ENCODE results near the gene SDK1. TPM values are rescaled to one million over a fixed set of nuclear protein-coding genes. Genes with fewer than 3 reads are reported as not detected.
A peak's percentile ranks its signal among the peaks of the same experiment; 100 is the strongest.

SDK1 gene
- total RNA-seq, 1 donor from 2014 or later: 10.4 TPM

DNA sequence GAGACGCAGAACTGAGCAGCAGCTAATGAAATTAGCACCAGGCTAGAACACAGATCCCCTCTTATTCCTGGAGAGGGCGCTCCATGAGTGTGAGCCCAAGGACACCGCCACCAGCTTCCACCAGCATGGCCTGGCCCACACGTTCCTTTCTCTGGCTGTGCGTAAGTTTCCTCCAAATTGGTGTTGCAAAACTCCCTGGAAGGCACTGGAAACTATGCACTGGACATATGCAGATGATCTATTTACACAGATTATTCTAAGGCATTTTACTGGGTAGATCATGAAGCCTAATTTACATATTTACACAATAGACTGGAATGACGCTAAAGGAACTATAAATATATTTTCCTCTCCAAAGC, 925.5 kb downstream of the SDK1 start:
- H3K4me3 ChIP-seq: no peak overlapping the region
- TF ChIP-seq, protein P1, sequence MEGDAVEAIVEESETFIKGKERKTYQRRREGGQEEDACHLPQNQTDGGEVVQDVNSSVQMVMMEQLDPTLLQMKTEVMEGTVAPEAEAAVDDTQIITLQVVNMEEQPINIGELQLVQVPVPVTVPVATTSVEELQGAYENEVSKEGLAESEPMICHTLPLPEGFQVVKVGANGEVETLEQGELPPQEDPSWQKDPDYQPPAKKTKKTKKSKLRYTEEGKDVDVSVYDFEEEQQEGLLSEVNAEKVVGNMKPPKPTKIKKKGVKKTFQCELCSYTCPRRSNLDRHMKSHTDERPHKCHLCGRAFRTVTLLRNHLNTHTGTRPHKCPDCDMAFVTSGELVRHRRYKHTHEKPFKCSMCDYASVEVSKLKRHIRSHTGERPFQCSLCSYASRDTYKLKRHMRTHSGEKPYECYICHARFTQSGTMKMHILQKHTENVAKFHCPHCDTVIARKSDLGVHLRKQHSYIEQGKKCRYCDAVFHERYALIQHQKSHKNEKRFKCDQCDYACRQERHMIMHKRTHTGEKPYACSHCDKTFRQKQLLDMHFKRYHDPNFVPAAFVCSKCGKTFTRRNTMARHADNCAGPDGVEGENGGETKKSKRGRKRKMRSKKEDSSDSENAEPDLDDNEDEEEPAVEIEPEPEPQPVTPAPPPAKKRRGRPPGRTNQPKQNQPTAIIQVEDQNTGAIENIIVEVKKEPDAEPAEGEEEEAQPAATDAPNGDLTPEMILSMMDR (IDR thresholded peaks at IDR 0.05): peak; percentile 12
- H3K4me1 ChIP-seq: no peaks in the 10 kb centered on the region
- intact Hi-C loops (cut with DNase I): no loop called here
- DNase-seq (no peak), ATAC-seq (no peak)
- no peaks in the 10 kb centered on the region for H3K9me3 ChIP-seq
- H3K27ac ChIP-seq: no peak overlapping the region
- H3K27me3 ChIP-seq: no peaks in the 10 kb centered on the region
- H3K36me3 ChIP-seq: no peaks in the 10 kb centered on the region

DNA sequence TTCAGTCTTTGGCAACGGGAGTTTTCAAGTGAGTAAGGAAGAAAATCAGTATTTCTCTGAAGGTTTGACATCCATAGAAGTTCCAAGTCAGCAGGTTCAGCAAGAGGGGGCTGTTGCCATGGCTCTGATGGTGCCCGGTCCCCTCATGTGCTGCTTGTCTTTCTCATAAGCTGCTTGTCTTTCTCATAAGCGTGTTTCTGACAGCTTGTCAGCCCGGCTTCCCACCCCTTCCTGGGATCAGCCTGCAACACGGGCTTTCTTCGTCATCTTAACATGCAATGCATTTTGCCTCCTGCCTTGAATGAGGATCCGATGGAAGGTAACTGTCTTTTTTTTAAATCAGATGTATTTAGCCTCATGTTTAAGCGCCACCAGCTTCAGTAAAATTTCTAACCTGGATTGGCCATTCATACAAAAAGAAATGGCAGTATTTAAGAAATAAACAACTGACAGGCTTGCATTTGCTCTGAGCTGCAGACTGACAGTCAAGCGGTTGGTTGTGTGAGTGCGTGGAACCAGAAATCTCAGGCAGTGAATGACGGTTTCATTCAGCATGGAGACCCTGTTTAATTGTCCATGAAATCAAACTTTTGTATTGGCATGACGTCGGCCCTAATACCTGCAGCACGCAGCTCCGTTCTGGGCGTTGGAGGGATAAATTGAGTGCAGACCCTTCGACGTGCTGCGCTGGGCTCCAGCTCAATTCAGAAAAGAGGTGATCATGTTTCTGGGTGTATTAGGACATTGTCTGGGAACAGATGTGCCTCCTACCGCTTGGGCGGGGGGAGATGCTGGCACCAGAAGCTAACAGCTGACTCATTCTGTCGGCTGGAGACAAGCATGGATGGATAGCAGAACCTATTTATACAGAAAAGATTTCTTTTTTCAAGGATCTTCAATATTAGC, 926.3 kb downstream of the SDK1 start:
- Histone ChIP-seq H3K9me3 (no peaks in the 10 kb centered on the region), H3K4me1 (no peaks in the 10 kb centered on the region), H3K36me3 (no peaks in the 10 kb centered on the region), H3K27ac (no peak overlapping the region), H3K4me3 (no peak overlapping the region), H3K27me3 (no peaks in the 10 kb centered on the region)
- DNase-seq: peak; percentile 41
- TF ChIP-seq, protein P1 (IDR thresholded peaks at IDR 0.05): no peak
- intact Hi-C loops (cut with DNase I): no loop called here
- no peak for ATAC-seq

DNA sequence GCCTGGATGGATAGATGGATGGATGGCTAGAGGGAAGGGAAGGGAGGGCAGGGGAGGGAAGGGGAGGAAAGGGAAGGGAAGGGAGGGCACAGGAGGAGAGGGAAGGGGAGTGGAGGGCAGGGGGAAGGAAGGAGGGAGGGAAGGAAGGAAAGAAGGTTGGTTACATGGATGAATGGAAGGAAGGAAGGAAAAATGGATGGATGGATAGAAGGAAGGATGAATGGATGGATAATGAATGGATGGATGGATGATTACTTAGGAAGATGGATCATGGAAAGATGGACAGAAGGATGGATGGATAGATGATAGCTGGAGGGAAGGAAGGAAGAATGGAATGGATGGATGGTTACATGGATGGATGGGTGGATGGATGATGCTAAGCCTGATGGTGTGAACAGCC, 929.3 kb downstream of the SDK1 start:
- Histone ChIP-seq H3K27me3 (no peaks in the 10 kb centered on the region), H3K27ac (no peak overlapping the region), H3K9me3 (no peaks in the 10 kb centered on the region), H3K36me3 (no peaks in the 10 kb centered on the region), H3K4me3 (no peak overlapping the region), H3K4me1 (no peaks in the 10 kb centered on the region)
- DNase-seq (no peak), ATAC-seq (no peak)
- TF ChIP-seq, protein P1 (IDR thresholded peaks at IDR 0.05): no peak
- intact Hi-C loops (cut with DNase I): no loop called here

DNA sequence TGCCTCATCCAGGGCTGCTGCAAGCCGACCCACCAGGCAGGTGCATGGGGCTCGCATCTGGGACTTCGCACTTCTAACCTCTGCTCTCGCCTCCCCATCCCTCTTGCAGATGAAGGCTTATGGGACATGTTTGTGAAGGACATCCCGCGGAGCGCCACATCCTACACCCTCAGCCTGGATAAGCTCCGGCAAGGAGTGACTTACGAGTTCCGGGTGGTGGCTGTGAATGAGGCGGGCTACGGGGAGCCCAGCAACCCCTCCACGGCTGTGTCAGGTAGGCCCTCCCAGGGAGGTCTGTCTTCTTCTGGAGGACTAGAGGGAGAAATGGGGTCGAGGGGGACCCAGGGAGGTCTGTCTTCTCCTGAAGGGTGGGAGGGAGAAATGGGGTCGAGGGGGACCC, 932.1 kb downstream of the SDK1 start:
- Histone ChIP-seq H3K36me3 (no peaks in the 10 kb centered on the region), H3K9me3 (no peaks in the 10 kb centered on the region), H3K4me3 (no peak overlapping the region), H3K4me1 (no peaks in the 10 kb centered on the region), H3K27ac (no peak overlapping the region), H3K27me3 (no peaks in the 10 kb centered on the region)
- DNase-seq: no peak
- no peak for ATAC-seq
- TF ChIP-seq, protein P1 (IDR thresholded peaks at IDR 0.05): no peak
- intact Hi-C loops (cut with DNase I): no loop called here

DNA sequence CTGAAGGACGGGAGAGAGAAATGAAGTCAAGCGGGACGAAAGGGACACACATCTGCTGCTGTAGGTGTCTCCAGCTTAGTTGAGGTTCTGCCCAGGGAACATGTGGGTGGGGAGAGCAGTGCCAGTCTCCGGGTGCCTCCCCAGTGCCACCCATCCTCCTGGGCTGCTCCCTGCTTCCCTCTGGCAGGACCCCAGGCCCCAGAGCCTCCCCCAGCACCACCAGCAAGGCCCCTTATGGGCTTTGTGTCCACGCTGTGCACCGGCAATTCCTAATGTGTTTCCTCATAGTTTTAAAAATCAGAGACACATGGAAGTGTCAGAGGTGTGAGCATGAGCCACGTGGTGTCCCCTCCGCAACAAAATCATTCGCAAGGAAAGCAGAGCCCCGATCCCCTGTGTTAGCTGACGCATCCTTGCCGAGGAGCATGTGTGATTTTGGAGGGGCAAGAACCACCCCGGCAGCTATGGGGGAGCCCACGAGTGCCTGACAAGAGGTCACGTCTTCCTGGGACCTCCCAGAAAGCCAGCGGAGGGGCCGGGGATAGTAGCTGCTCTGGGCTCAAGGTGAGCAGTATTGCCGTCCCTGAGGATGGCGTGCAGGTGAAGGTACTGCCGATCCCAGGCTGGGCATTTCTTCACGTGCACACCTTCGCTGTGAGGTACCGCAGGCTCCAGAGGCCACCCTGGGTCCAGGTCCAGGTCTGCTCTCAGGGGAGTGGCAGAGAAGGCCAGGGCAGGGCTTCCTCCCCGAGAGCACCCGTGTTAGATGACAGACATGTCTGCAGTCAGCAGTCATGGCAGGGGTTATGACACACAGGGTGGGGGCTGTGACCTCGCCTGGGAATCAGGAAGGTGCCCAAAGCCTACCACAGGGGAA, 932.8 kb downstream of the SDK1 start:
- TF ChIP-seq, protein P1 (IDR thresholded peaks at IDR 0.05): no peak
- intact Hi-C loops (cut with DNase I): no loop called here
- Histone ChIP-seq H3K27me3 (no peaks in the 10 kb centered on the region), H3K9me3 (no peaks in the 10 kb centered on the region), H3K4me1 (no peaks in the 10 kb centered on the region), H3K4me3 (no peak overlapping the region), H3K36me3 (no peaks in the 10 kb centered on the region), H3K27ac (no peak overlapping the region)
- no peak for DNase-seq
- ATAC-seq: no peak

Data from upper lobe of right lung (tissue), 1 donor.